HepG2 (cell line): ENCODE data around the gene CDKN2AIP. TPM values are rescaled to one million over a fixed set of nuclear protein-coding genes. Genes with fewer than 3 reads are reported as not detected.

Source experiments
- ATAC-seq: fragments of 200-7000 bp; cut with Tn5 transposase; 3 replicates; pipeline ENCODE4 v1.9.1; 2020; ENCODE audit warnings: mild to moderate bottlenecking, moderate library complexity
- BruUV-seq: library from RNA; stranded (reverse); fragments of 400-500 nt; replicated peaks from 2 replicates; lab custom pipeline; 2021; lab: Mats Ljungman, UMichigan
- CTCF ChIA-PET: fragments of 300-600 bp; formaldehyde crosslinking; extraction: SDS; loops from one replicate; lab custom pipeline; 2021; ENCODE audit warnings: low total read pairs, inconsistent platforms, low intra/inter-chr PET ratio; lab: Yijun Ruan, JAX
- POLR2A ChIA-PET: fragments of 350-600 bp; sonication (Branson Sonifier 250); formaldehyde crosslinking; loops from one replicate; lab custom pipeline; 2020; ENCODE audit warnings: antibody characterized with exemption, inconsistent platforms; lab: Yijun Ruan, JAX
- DNase-seq: peaks from one replicate; pipeline ENCODE4 v3.0.0-alpha.2; 2015; ENCODE audit warnings: low spot score
- FAIRE-seq: peaks from 3 replicates; lab custom pipeline; 2011; peaks lifted over from hg19 to GRCh38; lab: Jason Lieb, UNC
- H2AFZ ChIP-seq: one replicate; pipeline ENCODE4 v1.6.1; 2011; ENCODE audit warnings: low read length, inconsistent platforms
- H3K27ac ChIP-seq: fragments of 300-600 bp; 3 replicates; pipeline ENCODE4 v1.8.0; 2011; ENCODE audit warnings: mixed run types, mild to moderate bottlenecking, mixed read lengths, low read length, inconsistent platforms; ENCODE audit not compliant: insufficient read depth; ENCODE audit errors: extremely low read length
- H3K27me3 ChIP-seq, 2 experiments: fragments of 200-600 bp in 1 of 2; 2 replicates in 1 of 2; 3 replicates in 1 of 2; pipeline versions ENCODE4 v1.6.0 to v1.8.0; 2011; ENCODE audit warnings: low read length in 2 of 2, mild to moderate bottlenecking in 2 of 2, moderate library complexity in 2 of 2, inconsistent platforms in 1 of 2; ENCODE audit not compliant: insufficient read depth in 2 of 2, control insufficient read depth in 1 of 2
- H3K36me3 ChIP-seq, 2 experiments: fragments of 200-600 bp in 1 of 2; replicated peaks in 1 of 2; 2 replicates in 1 of 2; 3 replicates in 1 of 2; pipeline versions ENCODE4 v1.5.1 to v1.8.0; 2011; ENCODE audit warnings: low read length in 2 of 2, inconsistent platforms in 1 of 2; ENCODE audit not compliant: insufficient read depth in 2 of 2, control insufficient read depth in 1 of 2
- H3K4me1 ChIP-seq: 2 replicates; pipeline ENCODE4 v1.5.1; 2012; ENCODE audit warnings: low read length, inconsistent platforms; ENCODE audit not compliant: insufficient read depth
- H3K4me2 ChIP-seq: 2 replicates; pipeline ENCODE4 v1.6.0; 2011; ENCODE audit warnings: low read depth, low read length, inconsistent platforms
- H3K4me3 ChIP-seq, 3 experiments: fragments of 200-600 bp in 1 of 3; sonication (generic), shearing (Covaris generic) in 1 of 3; replicated peaks in 1 of 3; 2 replicates each; pipeline ENCODE4 v1.5.1; 2011 to 2016; ENCODE audit warnings: low read length in 3 of 3, inconsistent platforms in 2 of 3, low read depth in 2 of 3, mild to moderate bottlenecking in 2 of 3, control low read depth in 1 of 3, mixed read lengths in 1 of 3; ENCODE audit not compliant: insufficient read depth in 1 of 3
- H3K79me2 ChIP-seq: one replicate; pipeline ENCODE4 v1.6.1; 2011; ENCODE audit warnings: low read length, inconsistent platforms; ENCODE audit not compliant: insufficient read depth
- H3K9ac ChIP-seq: 2 replicates; pipeline ENCODE4 v1.6.0; 2011; ENCODE audit warnings: mild to moderate bottlenecking, low read depth, low read length, inconsistent platforms; ENCODE audit not compliant: insufficient read depth
- H3K9me3 ChIP-seq: 2 replicates; pipeline ENCODE4 v1.5.1; 2012; ENCODE audit warnings: mild to moderate bottlenecking, low read length
- H4K20me1 ChIP-seq: 2 replicates; pipeline ENCODE4 v1.6.0; 2011; ENCODE audit warnings: inconsistent platforms, mild to moderate bottlenecking, low read length, moderate library complexity; ENCODE audit not compliant: insufficient read depth
- HDAC2 ChIP-seq: sonication (generic); formaldehyde crosslinking; IDR thresholded peaks from 2 replicates; pipeline ENCODE4 v1.4.0; 2020; ENCODE audit warnings: missing genetic modification reagents
- KIAA2018 ChIP-seq: sonication (generic); formaldehyde crosslinking; IDR thresholded peaks from 2 replicates; pipeline ENCODE4 v1.5.0; 2020; ENCODE audit warnings: mild to moderate bottlenecking, missing genetic modification reagents, borderline replicate concordance
- NFYB ChIP-seq: sonication (generic); formaldehyde crosslinking; IDR thresholded peaks from 2 replicates; pipeline ENCODE4 v1.4.0; 2020; ENCODE audit warnings: missing genetic modification reagents
- THRA ChIP-seq: sonication (generic); formaldehyde crosslinking; IDR thresholded peaks from 2 replicates; pipeline ENCODE4 v1.4.0; 2020; ENCODE audit warnings: missing genetic modification reagents, borderline replicate concordance
- TOE1 ChIP-seq: sonication (generic); formaldehyde crosslinking; IDR thresholded peaks from 2 replicates; pipeline ENCODE4 v1.4.0; 2020; ENCODE audit warnings: mild to moderate bottlenecking, missing genetic modification reagents
- ZBTB20 ChIP-seq: sonication (generic); formaldehyde crosslinking; IDR thresholded peaks from 2 replicates; pipeline ENCODE4 v1.8.1; 2023; ENCODE audit warnings: missing genetic modification reagents, low read depth, mild to moderate bottlenecking, borderline replicate concordance
- ZHX1 ChIP-seq: sonication (generic); formaldehyde crosslinking; IDR thresholded peaks from 2 replicates; pipeline ENCODE4 v1.8.1; 2022; ENCODE audit warnings: low read depth, mild to moderate bottlenecking, missing genetic modification reagents
- ZKSCAN1 ChIP-seq: fragments of 150-350 bp; IDR thresholded peaks from 2 replicates; pipeline ENCODE4 v1.6.1; 2014; ENCODE audit warnings: low read length
- ZNF264 ChIP-seq: sonication (generic); formaldehyde crosslinking; IDR thresholded peaks from 2 replicates; pipeline ENCODE4 v1.4.0; 2020; ENCODE audit warnings: missing genetic modification reagents
- ZNF326 ChIP-seq: sonication (generic); formaldehyde crosslinking; IDR thresholded peaks from 2 replicates; pipeline ENCODE4 v1.4.0; 2020; ENCODE audit warnings: missing genetic modification reagents, borderline replicate concordance
- ZSCAN31 ChIP-seq: sonication (generic); formaldehyde crosslinking; IDR thresholded peaks from 2 replicates; pipeline ENCODE4 v1.5.0; 2020; ENCODE audit warnings: low read depth, mild to moderate bottlenecking, missing genetic modification reagents
- in situ Hi-C: cut with HindIII; loops from 2 replicates; pipeline ENCODE4 v1.10.0; 2017; ENCODE audit warnings: low pct_unique_long_range_greater_than_20kb; ENCODE audit not compliant: extremely low pct_ligation_motif_present
- intact Hi-C: fragments of 100-400 bp; cut with micrococcal nuclease; formaldehyde crosslinking; loops from one replicate; pipeline ENCODE4 v1.10.0; 2022; ENCODE audit not compliant: unreplicated experiment
- polyA plus RNA-seq, 8 experiments: library from polyadenylated mRNA; depleted of rRNA in 3 of 8; stranded (reverse) in 7 of 8; unstranded in 1 of 8; fragments of >200 nt; fragmentation: Illumina TruSeq in 4 of 8; extraction: Trizol in 4 of 8; gene quantifications; 2 replicates each; pipeline versions ENCODE4 v1.2.1 to v1.2.3, GENCODE V29; 2011 to 2016; ENCODE audit warnings: low read depth in 4 of 8, missing spikeins in 1 of 8, mixed read lengths in 1 of 8; ENCODE audit not compliant: insufficient read depth in 1 of 8
- total RNA-seq, 5 experiments: library from RNA; depleted of rRNA; stranded (reverse); fragments of >200 nt; fragmentation: Illumina TruSeq; extraction: Trizol; gene quantifications; 2 replicates each; pipeline ENCODE4 v1.2.3, GENCODE V29; 2016; ENCODE audit warnings: low read depth in 1 of 5

The CDKN2AIP gene
- total and polyA plus RNA-seq, 2 of the 13 experiments (the other 11 are each of a cell fraction or from before 2014, with no cell fraction given), result 17.0 to 18.7 TPM

GRCh38 chr4:183395395-183395794 lies 49.0 kb upstream of the CDKN2AIP start (continued):
- no peak for TF ChIP-seq HDAC2 (CRISPR knock-in tag)
- no peak for TF ChIP-seq NFYB (CRISPR knock-in tag)

DNA sequence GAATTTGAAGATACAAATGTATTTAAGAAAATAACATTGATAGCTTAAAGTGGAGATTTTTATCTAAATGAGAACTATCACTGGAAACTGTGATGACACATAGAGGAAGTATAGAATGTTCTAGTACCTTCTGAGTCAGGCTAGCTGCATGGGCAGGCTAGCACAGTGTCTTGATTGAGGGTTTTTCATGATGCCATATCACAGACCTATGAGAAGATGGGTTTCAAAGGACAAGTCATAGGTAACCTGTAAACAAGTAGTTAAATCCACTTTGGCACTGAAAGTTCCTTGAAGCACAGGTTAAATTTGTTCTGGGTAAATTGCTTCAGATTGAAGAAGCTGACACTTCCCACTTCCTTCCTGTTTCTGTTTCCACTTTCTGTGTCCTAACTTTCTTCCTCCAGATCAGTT lies 48.2 kb upstream of the CDKN2AIP start:
- Histone ChIP-seq H3K27me3 (peaks cover 4 to 27% of the 10 kb centered on the region in 2 experiments; a peak in 4 of 5 replicates), H3K4me1 (peaks cover 32% of the 10 kb centered on the region), H4K20me1 (no peaks in the 10 kb centered on the region), H3K36me3 (no peaks in the 10 kb centered on the region), H3K79me2 (no peaks in the 10 kb centered on the region), H3K4me3 (no peak overlapping the region), H3K9ac (no peak overlapping the region), H3K4me2 (no peak overlapping the region), H3K9me3 (no peaks in the 10 kb centered on the region), H2AFZ (no peak overlapping the region), H3K27ac (no peak overlapping the region)
- intact Hi-C loops (loop anchor here (5.0 kb wide), 1 partner anchor 34 kb away; no protein-coding TSS in a partner anchor), in situ Hi-C loops (loop anchor here (10.0 kb wide), 1 partner anchor 461 kb away; no protein-coding TSS in a partner anchor)
- no peak for ATAC-seq
- CTCF ChIA-PET, result no interaction called here
- POLR2A ChIA-PET, result no interaction called here
- no peak for FAIRE-seq
- DNase-seq, result no peak
- BruUV-seq, result no TSS peak
- no peak for TF ChIP-seq ZHX1
- TF ChIP-seq ZKSCAN1, result no peak
- TF ChIP-seq ZNF264 (CRISPR knock-in tag), result no peak
- no peak for TF ChIP-seq ZBTB20 (CRISPR knock-in tag)
- TF ChIP-seq KIAA2018, result no peak
- TF ChIP-seq TOE1 (CRISPR knock-in tag), result no peak
- TF ChIP-seq ZNF326 (CRISPR knock-in tag), result no peak
- TF ChIP-seq ZSCAN31 (CRISPR knock-in tag), result no peak
- no peak for TF ChIP-seq THRA (CRISPR knock-in tag)
